Uterus (tissue), 2 donors: ENCODE data around the gene DCPS.

Experiments used
- CTCF ChIP-seq, 4 experiments: fragments of 200-600 bp in 2 of 4; fragments of 450-650 bp in 2 of 4; sonication (generic) in 2 of 4; IDR thresholded peaks; one replicate each; pipeline ENCODE4 v1.5.1; 2016 to 2019; ENCODE audit warnings: antibody characterized with exemption in 4 of 4, mild to moderate bottlenecking in 2 of 4, moderate library complexity in 1 of 4
- POLR2A ChIP-seq, 2 donors: fragments of 450-650 bp; IDR thresholded peaks; one replicate each; pipeline ENCODE4 v1.6.1; 2016; ENCODE audit warnings: antibody characterized with exemption in 2 of 2, mild to moderate bottlenecking in 1 of 2, moderate library complexity in 1 of 2

GRCh38 chr11:126383339-126384335 is 79.8 kb downstream of the DCPS start:
- TF ChIP-seq CTCF (IDR thresholded peaks at IDR 0.05), result no peak
- no peak for TF ChIP-seq POLR2A (IDR thresholded peaks at IDR 0.05)
